A549 (cell line): Measurements from ENCODE around the gene RNU5D-1. TPM values are rescaled to one million over a fixed set of nuclear protein-coding genes. Genes with fewer than 3 reads are reported as not detected.

Experiments
- ATAC-seq, 2 experiments: fragments of 200-7000 bp in 1 of 2; fragments of >200 bp in 1 of 2; cut with Nextera tagmentation in 1 of 2; cut with Tn5 transposase in 1 of 2; 3 replicates each; pipeline versions ENCODE4 v1.8.0 to v1.9.1; 2018 to 2020; ENCODE audit warnings: mild to moderate bottlenecking in 1 of 2, moderate library complexity in 1 of 2
- CTCF ChIA-PET: fragments of 300-600 bp; sonication (Branson Sonifier 250); formaldehyde crosslinking; extraction: SDS; loops from one replicate; lab custom pipeline; 2021; ENCODE audit warnings: antibody characterized with exemption, inconsistent platforms; lab: Yijun Ruan, JAX
- POLR2A ChIA-PET: fragments of 350-600 bp; formaldehyde crosslinking; extraction: SDS; loops from one replicate; lab custom pipeline; 2021; ENCODE audit warnings: antibody characterized with exemption, inconsistent platforms; lab: Yijun Ruan, JAX
- DNase-seq, 2 experiments: peaks; one replicate each; pipeline versions ENCODE4 v3.0.0 to v3.0.0-alpha.2; 2011 to 2016; ENCODE audit warnings: low read depth in 1 of 2, low spot score in 1 of 2
- FAIRE-seq: peaks from 2 replicates; lab custom pipeline; 2011; peaks lifted over from hg19 to GRCh38; lab: Jason Lieb, UNC
- H3K27ac ChIP-seq, 2 experiments: fragments of >200 bp; sonication (Bioruptor Twin); formaldehyde crosslinking; 3 replicates each; pipeline ENCODE4 v1.5.1; 2016 to 2017
- H3K4me1 ChIP-seq: fragments of >200 bp; sonication (Bioruptor Twin); formaldehyde crosslinking; 3 replicates; pipeline ENCODE4 v1.6.1; 2016
- H3K4me2 ChIP-seq: fragments of >200 bp; sonication (Bioruptor Twin); formaldehyde crosslinking; 3 replicates; pipeline ENCODE4 v1.6.1; 2016
- H3K4me3 ChIP-seq: fragments of >200 bp; sonication (Bioruptor Twin); formaldehyde crosslinking; 3 replicates; pipeline ENCODE4 v1.5.1; 2016
- H3K9me3 ChIP-seq: fragments of >200 bp; sonication (Bioruptor Twin); formaldehyde crosslinking; 3 replicates; pipeline ENCODE4 v1.6.1; 2016
- EHF ChIP-seq: fragments of 250-450 bp; sonication (Bioruptor Pico); IDR thresholded peaks from 2 replicates; pipeline ENCODE4 v1.5.0; 2020; ENCODE audit warnings: mild to moderate bottlenecking
- EHMT2 ChIP-seq: fragments of 200-600 bp; sonication (generic); IDR thresholded peaks from 2 replicates; pipeline ENCODE4 v1.6.1; 2016; ENCODE audit warnings: antibody characterized with exemption, low read depth, mild to moderate bottlenecking, moderate library complexity
- EP300 ChIP-seq, 2 experiments: fragments of >200 bp; sonication (Bioruptor Twin); formaldehyde crosslinking; IDR thresholded peaks; 2 replicates in 1 of 2; 3 replicates in 1 of 2; pipeline ENCODE4 v1.6.1; 2016 to 2017
- ESRRA ChIP-seq: fragments of 150-350 bp; IDR thresholded peaks from 2 replicates; pipeline ENCODE4 v1.6.1; 2014; ENCODE audit warnings: mild to moderate bottlenecking, low read length, borderline replicate concordance
- FOSB ChIP-seq: fragments of 250-450 bp; sonication (Bioruptor Pico); IDR thresholded peaks from 2 replicates; pipeline ENCODE4 v1.5.0; 2020; ENCODE audit warnings: mild to moderate bottlenecking, moderate library complexity
- FOXS1 ChIP-seq: fragments of 250-450 bp; sonication (Bioruptor Pico); IDR thresholded peaks from 2 replicates; pipeline ENCODE4 v1.5.0; 2020; ENCODE audit warnings: mild to moderate bottlenecking, moderate library complexity
- HDAC2 ChIP-seq: fragments of 200-600 bp; sonication (generic); IDR thresholded peaks from 2 replicates; pipeline ENCODE4 v1.6.1; 2016
- HOXA7 ChIP-seq: fragments of 250-450 bp; sonication (Bioruptor Pico); IDR thresholded peaks from 2 replicates; pipeline ENCODE4 v1.5.0; 2020; ENCODE audit warnings: mild to moderate bottlenecking, moderate library complexity
- HOXB5 ChIP-seq: fragments of 250-450 bp; sonication (Bioruptor Pico); IDR thresholded peaks from 2 replicates; pipeline ENCODE4 v1.5.0; 2020; ENCODE audit warnings: mild to moderate bottlenecking, moderate library complexity
- JUN ChIP-seq, 2 experiments: fragments of >200 bp; sonication (Bioruptor Twin); formaldehyde crosslinking; IDR thresholded peaks; 2 replicates in 1 of 2; 3 replicates in 1 of 2; pipeline ENCODE4 v1.6.1; 2016 to 2017
- KDM1A ChIP-seq: fragments of 200-600 bp; sonication (generic); IDR thresholded peaks from 2 replicates; pipeline ENCODE4 v1.6.1; 2016; ENCODE audit warnings: low read depth, mild to moderate bottlenecking
- KDM5A ChIP-seq: fragments of 200-600 bp; sonication (generic); IDR thresholded peaks from 2 replicates; pipeline ENCODE4 v1.6.1; 2016; ENCODE audit warnings: antibody characterized with exemption, mild to moderate bottlenecking
- NFE2L2 ChIP-seq: fragments of 150-350 bp; conservative IDR thresholded peaks from 2 replicates; pipeline ENCODE4 v1.6.1; 2014; ENCODE audit warnings: low read length
- NPAS2 ChIP-seq: fragments of 250-450 bp; sonication (Bioruptor Pico); IDR thresholded peaks from 2 replicates; pipeline ENCODE4 v1.8.0; 2022; ENCODE audit warnings: mild to moderate bottlenecking, moderate library complexity, borderline replicate concordance
- NR3C1 ChIP-seq: fragments of >200 bp; sonication (Bioruptor Twin); formaldehyde crosslinking; IDR thresholded peaks from 3 replicates; pipeline ENCODE4 v1.6.1; 2017
- PHF8 ChIP-seq: fragments of 200-600 bp; sonication (generic); IDR thresholded peaks from 2 replicates; pipeline ENCODE4 v1.6.1; 2016; ENCODE audit warnings: low read depth, mild to moderate bottlenecking, antibody characterized with exemption, moderate library complexity, borderline replicate concordance
- POLR2A ChIP-seq: IDR thresholded peaks from 2 replicates; pipeline ENCODE4 v1.6.1; 2012; ENCODE audit warnings: mild to moderate bottlenecking, low read length
- POLR2AphosphoS2 ChIP-seq: conservative IDR thresholded peaks from 2 replicates; pipeline ENCODE4 v1.6.1; 2012; ENCODE audit warnings: low read length, improper control_type of control experiment, inconsistent platforms
- RARB ChIP-seq: fragments of 250-450 bp; sonication (Bioruptor Pico); IDR thresholded peaks from 2 replicates; pipeline ENCODE4 v1.8.0; 2021; ENCODE audit warnings: mild to moderate bottlenecking, moderate library complexity
- RCOR1 ChIP-seq: fragments of 150-350 bp; IDR thresholded peaks from 2 replicates; pipeline ENCODE4 v1.6.1; 2014; ENCODE audit warnings: antibody characterized with exemption, low read length, low read depth
- RNF2 ChIP-seq: fragments of 200-600 bp; sonication (generic); IDR thresholded peaks from 2 replicates; pipeline ENCODE4 v1.6.1; 2016; ENCODE audit warnings: low read depth, mild to moderate bottlenecking, antibody characterized with exemption, moderate library complexity, borderline replicate concordance
- SMC3 ChIP-seq: fragments of >200 bp; sonication (Bioruptor Twin); formaldehyde crosslinking; IDR thresholded peaks from 3 replicates; pipeline ENCODE4 v1.6.1; 2018; ENCODE audit warnings: inconsistent platforms
- TFCP2L1 ChIP-seq: fragments of 250-450 bp; sonication (Bioruptor Pico); IDR thresholded peaks from 2 replicates; pipeline ENCODE4 v1.5.0; 2021; ENCODE audit warnings: mild to moderate bottlenecking
- ZC3H11A ChIP-seq: fragments of 450-650 bp; IDR thresholded peaks from 2 replicates; pipeline ENCODE4 v1.6.1; 2014; ENCODE audit warnings: antibody characterized with exemption, mild to moderate bottlenecking
- ZFP36 ChIP-seq: fragments of 450-650 bp; IDR thresholded peaks from 2 replicates; pipeline ENCODE4 v1.6.1; 2014; ENCODE audit warnings: borderline replicate concordance; ENCODE audit not compliant: partially characterized antibody
- ZSCAN20 ChIP-seq: fragments of 250-450 bp; sonication (Bioruptor Pico); IDR thresholded peaks from 2 replicates; pipeline ENCODE4 v1.8.0; 2022; ENCODE audit warnings: mild to moderate bottlenecking, moderate library complexity
- WGBS: methylation state at CpG from one replicate; pipeline ENCODE4 v1.1.6; 2017; ENCODE audit errors: missing lambda C conversion rate; 5-methylcytosine and 5-hydroxymethylcytosine counted together
- polyA plus RNA-seq, 4 experiments: library from polyadenylated mRNA; depleted of rRNA in 3 of 4; stranded (reverse); fragments of >200 nt; fragmentation: RNase III in 1 of 4; extraction: RNeasy Plus Mini Kit Qiagen cat#74134 plus additional on column Dnase treatment in 1 of 4; gene quantifications; 2 replicates in 3 of 4; 3 replicates in 1 of 4; pipeline ENCODE4 v1.2.3, GENCODE V29; 2011 to 2017
- TF ChIP-seq, protein P1 (sequence below): fragments of 450-650 bp; IDR thresholded peaks from 2 replicates; pipeline ENCODE4 v1.6.1; 2014; ENCODE audit warnings: antibody characterized with exemption
- TF ChIP-seq, protein P2 (sequence below): fragments of >200 bp; sonication (Bioruptor Twin); formaldehyde crosslinking; IDR thresholded peaks from 3 replicates; pipeline ENCODE4 v1.5.1; 2016
- TF ChIP-seq, protein P3 (sequence below): fragments of >200 bp; sonication (Bioruptor Twin); formaldehyde crosslinking; IDR thresholded peaks from 3 replicates; pipeline ENCODE4 v1.6.1; 2016
- TF ChIP-seq, protein P4 (sequence below): fragments of 250-450 bp; sonication (Bioruptor Pico); IDR thresholded peaks from 2 replicates; pipeline ENCODE4 v1.5.0; 2021; ENCODE audit warnings: mild to moderate bottlenecking, moderate library complexity, borderline replicate concordance

The RNU5D-1 gene
- polyA plus RNA-seq, 2 of the 4 experiments (the other 2 are of a cell fraction) = not detected

DNA sequence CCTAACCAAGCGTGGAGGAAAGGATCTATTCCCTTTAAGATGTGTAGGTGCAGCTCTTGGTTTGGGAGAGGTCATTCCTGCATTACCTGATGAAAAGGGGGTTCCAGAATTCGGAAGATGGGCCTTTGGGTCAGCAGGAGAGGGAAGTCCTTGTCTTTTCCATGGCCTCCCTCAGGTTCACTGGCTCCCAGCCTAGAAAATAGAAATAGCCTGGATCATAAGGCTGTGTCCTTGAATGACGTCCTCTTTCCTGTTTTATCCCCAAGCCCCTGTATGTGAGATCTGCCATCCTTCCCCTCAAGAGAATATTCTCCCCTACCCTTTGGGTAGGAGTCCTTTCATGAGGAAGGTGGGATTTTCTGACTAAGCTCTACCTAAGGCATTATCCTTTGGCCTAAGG is 29.9 kb upstream of the RNU5D-1 start:
- POLR2A ChIA-PET = no interaction called here
- CTCF ChIA-PET = interaction anchor here (1.0 to 1.7 kb wide), 5 partner anchors 12 to 31 kb away, joined by 3 to 6 read pairs (median 4); partner anchors contain the start of gene RNU5D-1
- 86% methylated on average over 3 of the region's 3 CpGs for WGBS
- DNase-seq = no peak
- ATAC-seq = no peak
- H3K4me2 ChIP-seq = no peak overlapping the region
- no peak overlapping the region for H3K27ac ChIP-seq
- no peaks in the 10 kb centered on the region for H3K4me1 ChIP-seq
- no peaks in the 10 kb centered on the region for H3K9me3 ChIP-seq
- H3K4me3 ChIP-seq = no peak overlapping the region
- TF ChIP-seq, protein P1, sequence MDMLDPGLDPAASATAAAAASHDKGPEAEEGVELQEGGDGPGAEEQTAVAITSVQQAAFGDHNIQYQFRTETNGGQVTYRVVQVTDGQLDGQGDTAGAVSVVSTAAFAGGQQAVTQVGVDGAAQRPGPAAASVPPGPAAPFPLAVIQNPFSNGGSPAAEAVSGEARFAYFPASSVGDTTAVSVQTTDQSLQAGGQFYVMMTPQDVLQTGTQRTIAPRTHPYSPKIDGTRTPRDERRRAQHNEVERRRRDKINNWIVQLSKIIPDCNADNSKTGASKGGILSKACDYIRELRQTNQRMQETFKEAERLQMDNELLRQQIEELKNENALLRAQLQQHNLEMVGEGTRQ = no peak
- TF ChIP-seq HOXA7 (CRISPR knock-in tag) (no peak), NFE2L2 (no peak), HOXB5 (CRISPR knock-in tag) (no peak), SMC3 (no peak), NR3C1 (no peak), KDM1A (no peak), RARB (no peak), EP300 (IDR thresholded peaks at IDR 0.05) (no peak), HDAC2 (no peak), JUN (IDR thresholded peaks at IDR 0.05) (no peak), FOXS1 (CRISPR knock-in tag) (no peak), ZC3H11A (no peak), EHMT2 (no peak), RNF2 (no peak), PHF8 (no peak), ZSCAN20 (no peak), POLR2AphosphoS2 (no peak)
- TF ChIP-seq, protein P2, sequence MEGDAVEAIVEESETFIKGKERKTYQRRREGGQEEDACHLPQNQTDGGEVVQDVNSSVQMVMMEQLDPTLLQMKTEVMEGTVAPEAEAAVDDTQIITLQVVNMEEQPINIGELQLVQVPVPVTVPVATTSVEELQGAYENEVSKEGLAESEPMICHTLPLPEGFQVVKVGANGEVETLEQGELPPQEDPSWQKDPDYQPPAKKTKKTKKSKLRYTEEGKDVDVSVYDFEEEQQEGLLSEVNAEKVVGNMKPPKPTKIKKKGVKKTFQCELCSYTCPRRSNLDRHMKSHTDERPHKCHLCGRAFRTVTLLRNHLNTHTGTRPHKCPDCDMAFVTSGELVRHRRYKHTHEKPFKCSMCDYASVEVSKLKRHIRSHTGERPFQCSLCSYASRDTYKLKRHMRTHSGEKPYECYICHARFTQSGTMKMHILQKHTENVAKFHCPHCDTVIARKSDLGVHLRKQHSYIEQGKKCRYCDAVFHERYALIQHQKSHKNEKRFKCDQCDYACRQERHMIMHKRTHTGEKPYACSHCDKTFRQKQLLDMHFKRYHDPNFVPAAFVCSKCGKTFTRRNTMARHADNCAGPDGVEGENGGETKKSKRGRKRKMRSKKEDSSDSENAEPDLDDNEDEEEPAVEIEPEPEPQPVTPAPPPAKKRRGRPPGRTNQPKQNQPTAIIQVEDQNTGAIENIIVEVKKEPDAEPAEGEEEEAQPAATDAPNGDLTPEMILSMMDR = no peak
- TF ChIP-seq, all 56 proteins: peak for 0
- FAIRE-seq = no peak

DNA sequence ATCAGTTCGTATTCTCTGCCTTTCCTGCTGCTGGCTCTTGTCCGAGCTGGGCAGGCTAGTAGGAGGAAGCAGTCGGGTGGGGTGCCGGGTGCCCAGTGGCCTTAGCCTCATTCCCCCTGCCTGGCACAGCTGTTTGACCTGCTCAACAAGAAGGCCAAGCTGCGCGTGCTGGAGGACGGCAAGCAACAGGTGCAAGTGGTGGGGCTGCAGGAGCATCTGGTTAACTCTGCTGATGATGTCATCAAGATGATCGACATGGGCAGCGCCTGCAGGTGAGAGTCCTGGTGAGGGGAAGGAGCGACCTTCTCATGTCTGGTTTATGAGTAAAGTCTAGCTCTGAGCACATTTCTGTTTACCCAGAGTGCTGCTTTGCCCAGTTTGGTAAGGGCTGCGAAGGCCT is 28.1 kb upstream of the RNU5D-1 start:
- no peaks in the 10 kb centered on the region for H3K9me3 ChIP-seq
- CTCF ChIA-PET = interaction anchor here (1.9 kb wide), 1 partner anchor 9 kb away, joined by 5 read pairs; no protein-coding TSS in a partner anchor
- no peaks in the 10 kb centered on the region for H3K4me1 ChIP-seq
- no peak for DNase-seq
- POLR2A ChIA-PET = no interaction called here
- FAIRE-seq = no peak
- no peak overlapping the region for H3K4me2 ChIP-seq
- H3K4me3 ChIP-seq = no peak overlapping the region
- 88% methylated on average over 6 of the region's 11 CpGs for WGBS
- ATAC-seq = no peak
- no peak overlapping the region for H3K27ac ChIP-seq
- TF ChIP-seq PHF8 (no peak), KDM5A (no peak), ZFP36 (no peak), NPAS2 (CRISPR knock-in tag) (no peak), ESRRA (no peak), RCOR1 (no peak), TFCP2L1 (CRISPR knock-in tag) (no peak), EHF (CRISPR knock-in tag) (no peak), POLR2A (no peak), FOSB (CRISPR knock-in tag) (no peak), JUN (IDR thresholded peaks at IDR 0.05) (no peak), HOXA7 (CRISPR knock-in tag) (no peak)
- TF ChIP-seq, protein P2 = no peak
- TF ChIP-seq, protein P3, sequence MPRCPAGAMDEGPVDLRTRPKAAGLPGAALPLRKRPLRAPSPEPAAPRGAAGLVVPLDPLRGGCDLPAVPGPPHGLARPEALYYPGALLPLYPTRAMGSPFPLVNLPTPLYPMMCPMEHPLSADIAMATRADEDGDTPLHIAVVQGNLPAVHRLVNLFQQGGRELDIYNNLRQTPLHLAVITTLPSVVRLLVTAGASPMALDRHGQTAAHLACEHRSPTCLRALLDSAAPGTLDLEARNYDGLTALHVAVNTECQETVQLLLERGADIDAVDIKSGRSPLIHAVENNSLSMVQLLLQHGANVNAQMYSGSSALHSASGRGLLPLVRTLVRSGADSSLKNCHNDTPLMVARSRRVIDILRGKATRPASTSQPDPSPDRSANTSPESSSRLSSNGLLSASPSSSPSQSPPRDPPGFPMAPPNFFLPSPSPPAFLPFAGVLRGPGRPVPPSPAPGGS = no peak
- TF ChIP-seq, protein P1 = no peak
- TF ChIP-seq, protein P4, sequence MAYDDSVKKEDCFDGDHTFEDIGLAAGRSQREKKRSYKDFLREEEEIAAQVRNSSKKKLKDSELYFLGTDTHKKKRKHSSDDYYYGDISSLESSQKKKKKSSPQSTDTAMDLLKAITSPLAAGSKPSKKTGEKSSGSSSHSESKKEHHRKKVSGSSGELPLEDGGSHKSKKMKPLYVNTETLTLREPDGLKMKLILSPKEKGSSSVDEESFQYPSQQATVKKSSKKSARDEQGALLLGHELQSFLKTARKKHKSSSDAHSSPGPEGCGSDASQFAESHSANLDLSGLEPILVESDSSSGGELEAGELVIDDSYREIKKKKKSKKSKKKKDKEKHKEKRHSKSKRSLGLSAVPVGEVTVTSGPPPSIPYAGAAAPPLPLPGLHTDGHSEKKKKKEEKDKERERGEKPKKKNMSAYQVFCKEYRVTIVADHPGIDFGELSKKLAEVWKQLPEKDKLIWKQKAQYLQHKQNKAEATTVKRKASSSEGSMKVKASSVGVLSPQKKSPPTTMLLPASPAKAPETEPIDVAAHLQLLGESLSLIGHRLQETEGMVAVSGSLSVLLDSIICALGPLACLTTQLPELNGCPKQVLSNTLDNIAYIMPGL (CRISPR knock-in tag) = no peak
